Chondrocyte (in vitro differentiated cells): ENCODE results near the gene HYAL2. TPM values are rescaled to one million over a fixed set of nuclear protein-coding genes. Genes with fewer than 3 reads are reported as not detected.
A peak's percentile ranks its signal among the peaks of the same experiment; 100 is the strongest.

Experiments used
- DNase-seq: peaks from one replicate; pipeline ENCODE4 v3.0.0; 2021; ENCODE audit warnings: mixed read lengths, low spot score
- H3K27ac Mint-ChIP-seq: one replicate; pipeline ENCODE4 v1.8.0; 2021; ENCODE audit warnings: mild to moderate bottlenecking, moderate library complexity, mixed read lengths; ENCODE audit not compliant: unreplicated experiment
- H3K27me3 Mint-ChIP-seq: 2 replicates; pipeline ENCODE4 v1.8.0; 2021; ENCODE audit warnings: low read depth, mixed read lengths
- H3K36me3 Mint-ChIP-seq: 2 replicates; pipeline ENCODE4 v1.8.0; 2021; ENCODE audit warnings: low read depth, mixed read lengths
- H3K4me1 Mint-ChIP-seq: 2 replicates; pipeline ENCODE4 v1.8.0; 2021; ENCODE audit warnings: low read depth, mild to moderate bottlenecking, mixed read lengths
- H3K4me3 Mint-ChIP-seq: one replicate; pipeline ENCODE4 v1.8.0; 2021; ENCODE audit warnings: mild to moderate bottlenecking, moderate library complexity, mixed read lengths; ENCODE audit not compliant: unreplicated experiment
- H3K9me3 Mint-ChIP-seq: 2 replicates; pipeline ENCODE4 v1.8.0; 2021; ENCODE audit warnings: low read depth, mixed read lengths
- total RNA-seq: library from RNA; stranded (reverse); gene quantifications from 3 replicates; pipeline ENCODE4 v1.2.1, GENCODE V29; 2021
- TF ChIP-seq, protein P1 (sequence below): fragments of 200-600 bp; sonication (generic); IDR thresholded peaks from 2 replicates; pipeline ENCODE4 v1.5.0; 2021; ENCODE audit warnings: antibody characterized with exemption, mild to moderate bottlenecking, moderate library complexity

Gene HYAL2
- total RNA-seq, 1 donor from 2014 or later, result 31.3 TPM

DNA sequence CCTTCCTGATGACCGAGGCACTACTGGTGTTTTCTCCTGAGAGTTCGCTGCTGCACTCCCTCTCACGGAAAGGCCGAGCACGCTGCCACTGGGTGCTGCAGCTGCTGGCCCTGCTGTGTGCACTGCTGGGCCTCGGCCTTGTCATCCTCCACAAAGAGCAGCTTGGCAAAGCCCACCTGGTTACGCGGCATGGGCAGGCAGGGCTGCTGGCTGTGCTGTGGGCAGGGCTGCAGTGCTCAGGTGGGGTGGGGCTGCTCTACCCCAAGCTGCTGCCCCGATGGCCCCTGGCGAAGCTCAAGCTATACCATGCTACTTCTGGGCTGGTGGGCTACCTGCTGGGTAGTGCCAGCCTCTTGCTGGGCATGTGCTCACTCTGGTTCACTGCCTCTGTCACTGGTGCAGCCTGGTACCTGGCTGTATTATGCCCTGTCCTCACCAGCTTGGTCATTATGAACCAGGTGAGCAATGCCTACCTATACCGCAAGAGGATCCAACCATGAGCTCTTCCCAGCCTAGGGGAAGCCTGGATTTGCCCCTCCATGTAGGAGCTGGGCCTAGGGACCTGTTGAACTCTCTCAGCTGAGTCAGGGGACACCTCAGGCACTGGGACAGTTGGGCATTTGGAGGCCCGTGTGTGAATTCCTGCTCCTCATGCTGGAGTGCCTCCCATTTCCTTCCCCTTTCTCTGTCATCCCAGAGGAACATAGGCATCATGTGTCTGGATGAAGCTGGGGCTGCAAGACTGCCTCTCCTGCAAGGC is 30.9 kb upstream of the HYAL2 start:
- Mint-ChIP-seq H3K9me3 (no peaks in the 10 kb centered on the region), H3K36me3 (peaks cover 8% of the 10 kb centered on the region), H3K27ac (peak overlapping the region; percentile 13), H3K4me3 (no peak overlapping the region), H3K4me1 (peaks cover 59% of the 10 kb centered on the region), H3K27me3 (no peaks in the 10 kb centered on the region)
- TF ChIP-seq, protein P1, sequence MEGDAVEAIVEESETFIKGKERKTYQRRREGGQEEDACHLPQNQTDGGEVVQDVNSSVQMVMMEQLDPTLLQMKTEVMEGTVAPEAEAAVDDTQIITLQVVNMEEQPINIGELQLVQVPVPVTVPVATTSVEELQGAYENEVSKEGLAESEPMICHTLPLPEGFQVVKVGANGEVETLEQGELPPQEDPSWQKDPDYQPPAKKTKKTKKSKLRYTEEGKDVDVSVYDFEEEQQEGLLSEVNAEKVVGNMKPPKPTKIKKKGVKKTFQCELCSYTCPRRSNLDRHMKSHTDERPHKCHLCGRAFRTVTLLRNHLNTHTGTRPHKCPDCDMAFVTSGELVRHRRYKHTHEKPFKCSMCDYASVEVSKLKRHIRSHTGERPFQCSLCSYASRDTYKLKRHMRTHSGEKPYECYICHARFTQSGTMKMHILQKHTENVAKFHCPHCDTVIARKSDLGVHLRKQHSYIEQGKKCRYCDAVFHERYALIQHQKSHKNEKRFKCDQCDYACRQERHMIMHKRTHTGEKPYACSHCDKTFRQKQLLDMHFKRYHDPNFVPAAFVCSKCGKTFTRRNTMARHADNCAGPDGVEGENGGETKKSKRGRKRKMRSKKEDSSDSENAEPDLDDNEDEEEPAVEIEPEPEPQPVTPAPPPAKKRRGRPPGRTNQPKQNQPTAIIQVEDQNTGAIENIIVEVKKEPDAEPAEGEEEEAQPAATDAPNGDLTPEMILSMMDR, result no peak
- DNase-seq, result no peak

DNA sequence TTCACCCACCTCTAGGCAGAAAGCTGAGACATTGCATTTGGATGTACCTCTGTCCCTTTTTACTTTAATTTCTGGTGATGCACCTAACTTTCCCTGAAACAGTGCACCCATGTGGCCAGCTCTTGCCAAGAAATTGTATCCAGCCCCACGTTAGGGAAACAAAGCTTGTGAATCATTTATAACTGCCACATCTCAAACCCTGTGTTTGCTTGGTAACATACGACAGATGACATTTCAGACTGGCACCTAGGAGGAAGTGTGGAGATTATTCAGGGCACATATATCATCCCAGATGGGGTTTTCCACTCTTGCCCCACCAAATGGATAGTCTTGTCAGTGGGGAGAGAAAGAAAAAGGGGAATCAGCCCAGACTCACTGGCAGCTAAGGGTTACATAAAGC is 30.2 kb upstream of the HYAL2 start:
- Mint-ChIP-seq H3K27me3 (no peaks in the 10 kb centered on the region), H3K36me3 (peaks cover 8% of the 10 kb centered on the region), H3K27ac (peak overlapping the region; percentile 13), H3K4me3 (no peak overlapping the region), H3K9me3 (no peaks in the 10 kb centered on the region), H3K4me1 (peaks cover 53% of the 10 kb centered on the region)
- TF ChIP-seq, protein P1, result peak; percentile 63
- DNase-seq, result no peak

DNA sequence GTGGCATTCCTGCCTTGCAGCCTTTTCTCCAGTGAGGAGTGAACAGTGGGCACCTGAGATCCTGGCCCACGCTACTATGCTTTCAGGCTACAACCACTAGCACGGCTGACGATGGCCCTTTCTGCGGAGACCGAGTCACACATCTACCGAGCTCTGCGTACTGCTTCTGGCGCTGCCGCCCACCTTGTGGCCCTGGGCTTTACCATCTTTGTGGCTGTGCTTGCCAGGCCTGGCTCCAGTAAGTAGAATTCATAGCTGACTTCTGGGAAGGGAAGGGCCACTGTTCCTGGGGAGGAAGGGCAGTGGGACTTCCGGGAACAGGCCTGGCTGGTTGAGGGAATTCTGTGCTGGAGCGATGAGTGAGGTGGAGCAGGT is 28.8 kb upstream of the HYAL2 start:
- peak overlapping the region; percentile 96 for H3K27ac Mint-ChIP-seq
- H3K27me3 Mint-ChIP-seq, result no peaks in the 10 kb centered on the region
- peak overlapping the region; percentile 92 for H3K4me3 Mint-ChIP-seq
- H3K36me3 Mint-ChIP-seq, result peaks cover 8% of the 10 kb centered on the region
- peaks cover 46% of the 10 kb centered on the region for H3K4me1 Mint-ChIP-seq
- DNase-seq, result no peak
- H3K9me3 Mint-ChIP-seq, result no peaks in the 10 kb centered on the region
- TF ChIP-seq, protein P1, result peak; percentile 1

DNA sequence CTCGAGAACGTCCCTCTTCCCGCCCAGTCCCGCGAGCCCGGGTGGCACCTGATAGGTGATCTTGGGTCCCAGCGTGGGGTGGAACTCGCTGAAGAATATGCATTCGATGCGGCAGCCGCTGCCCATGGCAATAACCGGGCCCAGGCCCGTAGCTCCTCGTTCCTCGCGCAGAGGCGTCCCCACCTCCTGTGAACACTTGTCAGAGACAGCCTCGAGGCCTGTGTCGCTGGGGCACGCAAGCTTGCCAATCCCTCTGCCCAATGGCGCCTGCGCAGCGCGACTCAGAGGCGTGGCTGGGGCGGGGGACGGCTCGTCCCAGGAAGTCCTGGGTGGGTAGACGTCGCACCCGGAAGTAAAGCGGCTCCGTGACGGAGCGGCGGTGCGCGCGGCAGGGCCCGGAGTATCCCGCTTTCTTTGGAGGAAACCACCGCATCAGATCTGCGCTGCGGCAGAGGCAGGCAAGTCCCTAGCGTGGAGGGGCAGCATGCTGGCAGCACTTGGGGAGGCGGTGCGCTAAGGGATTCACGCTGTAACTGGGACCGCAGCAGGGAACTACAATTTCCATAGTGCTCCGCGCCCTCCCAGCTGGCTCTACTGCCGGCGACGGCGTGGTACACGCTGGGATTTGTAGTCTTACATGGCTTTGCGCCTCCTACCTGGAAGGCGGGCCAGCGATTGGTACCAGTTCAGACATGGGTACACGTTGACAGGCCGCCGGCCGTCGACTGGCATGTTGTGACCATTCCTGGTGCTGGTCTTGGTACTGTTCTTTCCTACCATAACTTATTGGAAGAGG is 28.2 kb upstream of the HYAL2 start, which contains the start of the genes CYB561D2 and NPRL2:
Gene CYB561D2 (plus strand): TSS at position 336 of the 796 bp plus-strand sequence. CDS start 572 bp downstream, outside the sequence.
Gene NPRL2 (minus strand): TSS at position 249 of the 796 bp plus-strand sequence. CDS start 123 bp downstream, at position 126.
- Mint-ChIP-seq H3K4me1 (peaks cover 44% of the 10 kb centered on the region), H3K4me3 (peak within 1 kb of the TSS; percentile 92), H3K27me3 (no peaks in the 10 kb centered on the region), H3K9me3 (no peaks in the 10 kb centered on the region), H3K27ac (peak within 1 kb of the TSS; percentile 96), H3K36me3 (peaks cover 8% of the 10 kb centered on the region)
- TF ChIP-seq, protein P1, result peak; percentile 16
- DNase-seq, result peak; percentile 98

DNA sequence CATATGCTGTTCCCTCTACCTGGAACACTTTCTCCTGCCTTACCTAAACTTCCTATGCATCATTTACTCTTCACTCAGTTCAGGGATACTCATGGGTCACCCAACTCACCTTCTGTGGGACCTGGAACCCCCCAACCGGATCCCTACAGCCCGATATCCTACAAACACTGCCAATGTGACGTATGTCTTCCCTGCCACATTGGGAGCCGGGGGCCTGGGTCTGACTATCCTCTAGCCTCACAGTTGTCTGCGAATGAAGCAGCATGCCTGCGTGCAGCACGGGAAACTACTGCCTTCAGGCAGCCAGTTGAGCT is 27.6 kb upstream of the HYAL2 start:
- TF ChIP-seq, protein P1, result no peak
- H3K9me3 Mint-ChIP-seq, result no peaks in the 10 kb centered on the region
- H3K27me3 Mint-ChIP-seq, result no peaks in the 10 kb centered on the region
- H3K4me1 Mint-ChIP-seq, result peaks cover 40% of the 10 kb centered on the region
- peak overlapping the region; percentile 92 for H3K4me3 Mint-ChIP-seq
- H3K36me3 Mint-ChIP-seq, result peaks cover 6% of the 10 kb centered on the region
- no peak for DNase-seq
- H3K27ac Mint-ChIP-seq, result peak overlapping the region; percentile 96
